ENCODE data around the gene KTI12.
A peak's percentile ranks its signal among the peaks of the same experiment; 100 is the strongest.

KTI12 gene

GRCh38 chr1:51998701-51999100 lies 34.9 kb downstream of the KTI12 start:
- H3K9ac ChIP-seq (ENCODE audit: insufficient read length, low read depth) = no peak overlapping the region
- H3K9me3 ChIP-seq (ENCODE audit: insufficient read depth, low read length) = no peaks in the 10 kb centered on the region
- H3K4me3 ChIP-seq (ENCODE audit: insufficient read length, low read depth) = no peak overlapping the region
- no peak for TF ChIP-seq ZNF274 (IDR thresholded peaks at IDR 0.05; ENCODE audit: low read depth, low read length)
- TF ChIP-seq SUZ12 (IDR thresholded peaks at IDR 0.05; ENCODE audit: extremely low read depth, insufficient read depth, insufficient read length) = no peak
- TF ChIP-seq YY1 (IDR thresholded peaks at IDR 0.05; ENCODE audit: insufficient read depth, insufficient read length) = no peak
- DNase-seq (ENCODE audit: low read depth, low spot score) = no peak
- H3K27me3 ChIP-seq (ENCODE audit: insufficient read depth, insufficient read length) = no peaks in the 10 kb centered on the region
- no peaks in the 10 kb centered on the region for H3K36me3 ChIP-seq (ENCODE audit: insufficient read depth, insufficient read length, low read length)
- H3K4me1 ChIP-seq (ENCODE audit: insufficient read depth, insufficient read length) = peaks cover 4% of the 10 kb centered on the region

- no peak for DNase-seq (ENCODE audit: low read depth, low spot score)
- no peaks in the 10 kb centered on the region for H3K27me3 ChIP-seq (ENCODE audit: insufficient read depth, insufficient read length)
- H3K36me3 ChIP-seq (ENCODE audit: insufficient read depth, insufficient read length, low read length) = no peaks in the 10 kb centered on the region
- H3K4me3 ChIP-seq (ENCODE audit: insufficient read length, low read depth) = no peak overlapping the region
- no peak overlapping the region for H3K9ac ChIP-seq (ENCODE audit: insufficient read length, low read depth)
- peaks cover 4% of the 10 kb centered on the region for H3K4me1 ChIP-seq (ENCODE audit: insufficient read depth, insufficient read length)
- no peak for TF ChIP-seq SUZ12 (IDR thresholded peaks at IDR 0.05; ENCODE audit: extremely low read depth, insufficient read depth, insufficient read length)
- TF ChIP-seq ZNF274 (IDR thresholded peaks at IDR 0.05; ENCODE audit: low read depth, low read length) = no peak
- TF ChIP-seq YY1 (IDR thresholded peaks at IDR 0.05; ENCODE audit: insufficient read depth, insufficient read length) = no peak
- H3K9me3 ChIP-seq (ENCODE audit: insufficient read depth, low read length) = no peaks in the 10 kb centered on the region
Measured at GRCh38 chr1:51997974-51998382, 35.6 kb downstream of the KTI12 start.

GRCh38 chr1:51990478-51990965 lies 43.1 kb downstream of the KTI12 start, which contains the start of gene RAB3B:
Gene RAB3B (minus strand): TSS chr1:51990700. CDS start chr1:51977117, 13,583 bp downstream.
- Histone ChIP-seq H3K4me3 (ENCODE audit: insufficient read length, low read depth) (peak within 1 kb of the TSS; percentile 61), H3K9me3 (ENCODE audit: insufficient read depth, low read length) (no peaks in the 10 kb centered on the region), H3K9ac (ENCODE audit: insufficient read length, low read depth) (peak within 1 kb of the TSS; percentile 85), H3K27me3 (ENCODE audit: insufficient read depth, insufficient read length) (peaks cover 12% of the 10 kb centered on the region), H3K4me1 (ENCODE audit: insufficient read depth, insufficient read length) (peaks cover 4% of the 10 kb centered on the region), H3K36me3 (ENCODE audit: insufficient read depth, insufficient read length, low read length) (peaks cover 11% of the 10 kb centered on the region)
- TF ChIP-seq SUZ12 (IDR thresholded peaks at IDR 0.05; ENCODE audit: extremely low read depth, insufficient read depth, insufficient read length) = no peak
- TF ChIP-seq YY1 (IDR thresholded peaks at IDR 0.05; ENCODE audit: insufficient read depth, insufficient read length) = no peak
- TF ChIP-seq ZNF274 (IDR thresholded peaks at IDR 0.05; ENCODE audit: low read depth, low read length) = no peak
- DNase-seq (ENCODE audit: low read depth, low spot score) = peak; percentile 94

- H3K36me3 ChIP-seq (ENCODE audit: insufficient read depth, insufficient read length, low read length) = peaks cover 11% of the 10 kb centered on the region
- H3K4me3 ChIP-seq (ENCODE audit: insufficient read length, low read depth) = peak overlapping the region; percentile 61
- H3K9me3 ChIP-seq (ENCODE audit: insufficient read depth, low read length) = no peaks in the 10 kb centered on the region
- peak overlapping the region; percentile 85 for H3K9ac ChIP-seq (ENCODE audit: insufficient read length, low read depth)
- peaks cover 12% of the 10 kb centered on the region for H3K27me3 ChIP-seq (ENCODE audit: insufficient read depth, insufficient read length)
- no peak for TF ChIP-seq SUZ12 (IDR thresholded peaks at IDR 0.05; ENCODE audit: extremely low read depth, insufficient read depth, insufficient read length)
- TF ChIP-seq ZNF274 (IDR thresholded peaks at IDR 0.05; ENCODE audit: low read depth, low read length) = no peak
- no peak for TF ChIP-seq YY1 (IDR thresholded peaks at IDR 0.05; ENCODE audit: insufficient read depth, insufficient read length)
- peaks cover 4% of the 10 kb centered on the region for H3K4me1 ChIP-seq (ENCODE audit: insufficient read depth, insufficient read length)
- no peak for DNase-seq (ENCODE audit: low read depth, low spot score)
Measured at GRCh38 chr1:51989582-51990477, 43.8 kb downstream of the KTI12 start.

- Histone ChIP-seq H3K27me3 (ENCODE audit: insufficient read depth, insufficient read length) (peaks cover 12% of the 10 kb centered on the region), H3K4me3 (ENCODE audit: insufficient read length, low read depth) (no peak overlapping the region), H3K36me3 (ENCODE audit: insufficient read depth, insufficient read length, low read length) (peaks cover 11% of the 10 kb centered on the region), H3K9ac (ENCODE audit: insufficient read length, low read depth) (no peak overlapping the region), H3K9me3 (ENCODE audit: insufficient read depth, low read length) (no peaks in the 10 kb centered on the region), H3K4me1 (ENCODE audit: insufficient read depth, insufficient read length) (peaks cover 4% of the 10 kb centered on the region)
- TF ChIP-seq ZNF274 (IDR thresholded peaks at IDR 0.05; ENCODE audit: low read depth, low read length) (no peak), YY1 (IDR thresholded peaks at IDR 0.05; ENCODE audit: insufficient read depth, insufficient read length) (no peak), SUZ12 (IDR thresholded peaks at IDR 0.05; ENCODE audit: extremely low read depth, insufficient read depth, insufficient read length) (no peak)
- DNase-seq (ENCODE audit: low read depth, low spot score) = no peak
Measured at GRCh38 chr1:51988254-51988653, 45.4 kb downstream of the KTI12 start.

GRCh38 chr1:51986718-51987117 lies 46.9 kb downstream of the KTI12 start:
- Histone ChIP-seq H3K4me1 (ENCODE audit: insufficient read depth, insufficient read length) (peaks cover 4% of the 10 kb centered on the region), H3K9ac (ENCODE audit: insufficient read length, low read depth) (peak overlapping the region; percentile 13), H3K27me3 (ENCODE audit: insufficient read depth, insufficient read length) (peaks cover 3% of the 10 kb centered on the region), H3K36me3 (ENCODE audit: insufficient read depth, insufficient read length, low read length) (peaks cover 20% of the 10 kb centered on the region), H3K4me3 (ENCODE audit: insufficient read length, low read depth) (no peak overlapping the region), H3K9me3 (ENCODE audit: insufficient read depth, low read length) (no peaks in the 10 kb centered on the region)
- TF ChIP-seq SUZ12 (IDR thresholded peaks at IDR 0.05; ENCODE audit: extremely low read depth, insufficient read depth, insufficient read length) = no peak
- no peak for TF ChIP-seq YY1 (IDR thresholded peaks at IDR 0.05; ENCODE audit: insufficient read depth, insufficient read length)
- TF ChIP-seq ZNF274 (IDR thresholded peaks at IDR 0.05; ENCODE audit: low read depth, low read length) = no peak
- no peak for DNase-seq (ENCODE audit: low read depth, low spot score)

GRCh38 chr1:51982161-51982560 lies 51.4 kb downstream of the KTI12 start:
- Histone ChIP-seq H3K4me3 (ENCODE audit: insufficient read length, low read depth) (no peak overlapping the region), H3K9me3 (ENCODE audit: insufficient read depth, low read length) (no peaks in the 10 kb centered on the region), H3K27me3 (ENCODE audit: insufficient read depth, insufficient read length) (no peaks in the 10 kb centered on the region), H3K9ac (ENCODE audit: insufficient read length, low read depth) (no peak overlapping the region), H3K36me3 (ENCODE audit: insufficient read depth, insufficient read length, low read length) (peaks cover 29% of the 10 kb centered on the region), H3K4me1 (ENCODE audit: insufficient read depth, insufficient read length) (no peaks in the 10 kb centered on the region)
- TF ChIP-seq YY1 (IDR thresholded peaks at IDR 0.05; ENCODE audit: insufficient read depth, insufficient read length) (no peak), SUZ12 (IDR thresholded peaks at IDR 0.05; ENCODE audit: extremely low read depth, insufficient read depth, insufficient read length) (no peak), ZNF274 (IDR thresholded peaks at IDR 0.05; ENCODE audit: low read depth, low read length) (no peak)
- DNase-seq (ENCODE audit: low read depth, low spot score) = no peak

Data from NT2/D1 (cell line).